HepG2 (cell line): Measurements from ENCODE around the gene OR2T6. TPM values are rescaled to one million over a fixed set of nuclear protein-coding genes. Genes with fewer than 3 reads are reported as not detected.
A peak's percentile ranks its signal among the peaks of the same experiment; 100 is the strongest.
"Not testable (repeated sequence)": the region's sequence is repeated elsewhere in the genome, so short reads cannot be mapped to it uniquely, and the experiment has no call there.

Source experiments
- ATAC-seq: fragments of 200-7000 bp; cut with Tn5 transposase; 3 replicates; pipeline ENCODE4 v1.9.1; 2020; ENCODE audit warnings: mild to moderate bottlenecking, moderate library complexity
- BruUV-seq: library from RNA; stranded (reverse); fragments of 400-500 nt; replicated peaks from 2 replicates; lab custom pipeline; 2021; lab: Mats Ljungman, UMichigan
- CTCF ChIA-PET: fragments of 300-600 bp; formaldehyde crosslinking; extraction: SDS; loops from one replicate; lab custom pipeline; 2021; ENCODE audit warnings: low total read pairs, inconsistent platforms, low intra/inter-chr PET ratio; lab: Yijun Ruan, JAX
- POLR2A ChIA-PET: fragments of 350-600 bp; sonication (Branson Sonifier 250); formaldehyde crosslinking; loops from one replicate; lab custom pipeline; 2020; ENCODE audit warnings: antibody characterized with exemption, inconsistent platforms; lab: Yijun Ruan, JAX
- DNase-seq: peaks from one replicate; pipeline ENCODE4 v3.0.0-alpha.2; 2015; ENCODE audit warnings: low spot score
- FAIRE-seq: peaks from 3 replicates; lab custom pipeline; 2011; peaks lifted over from hg19 to GRCh38; lab: Jason Lieb, UNC
- H2AFZ ChIP-seq: one replicate; pipeline ENCODE4 v1.6.1; 2011; ENCODE audit warnings: low read length, inconsistent platforms
- H3K27ac ChIP-seq: fragments of 300-600 bp; 3 replicates; pipeline ENCODE4 v1.8.0; 2011; ENCODE audit warnings: mixed run types, mild to moderate bottlenecking, mixed read lengths, low read length, inconsistent platforms; ENCODE audit not compliant: insufficient read depth; ENCODE audit errors: extremely low read length
- H3K27me3 ChIP-seq, 2 experiments: fragments of 200-600 bp in 1 of 2; 2 replicates in 1 of 2; 3 replicates in 1 of 2; pipeline versions ENCODE4 v1.6.0 to v1.8.0; 2011; ENCODE audit warnings: low read length in 2 of 2, mild to moderate bottlenecking in 2 of 2, moderate library complexity in 2 of 2, inconsistent platforms in 1 of 2; ENCODE audit not compliant: insufficient read depth in 2 of 2, control insufficient read depth in 1 of 2
- H3K36me3 ChIP-seq, 2 experiments: fragments of 200-600 bp in 1 of 2; replicated peaks in 1 of 2; 2 replicates in 1 of 2; 3 replicates in 1 of 2; pipeline versions ENCODE4 v1.5.1 to v1.8.0; 2011; ENCODE audit warnings: low read length in 2 of 2, inconsistent platforms in 1 of 2; ENCODE audit not compliant: insufficient read depth in 2 of 2, control insufficient read depth in 1 of 2
- H3K4me1 ChIP-seq: 2 replicates; pipeline ENCODE4 v1.5.1; 2012; ENCODE audit warnings: low read length, inconsistent platforms; ENCODE audit not compliant: insufficient read depth
- H3K4me2 ChIP-seq: 2 replicates; pipeline ENCODE4 v1.6.0; 2011; ENCODE audit warnings: low read depth, low read length, inconsistent platforms
- H3K4me3 ChIP-seq, 3 experiments: fragments of 200-600 bp in 1 of 3; sonication (generic), shearing (Covaris generic) in 1 of 3; replicated peaks in 1 of 3; 2 replicates each; pipeline ENCODE4 v1.5.1; 2011 to 2016; ENCODE audit warnings: low read length in 3 of 3, inconsistent platforms in 2 of 3, low read depth in 2 of 3, mild to moderate bottlenecking in 2 of 3, control low read depth in 1 of 3, mixed read lengths in 1 of 3; ENCODE audit not compliant: insufficient read depth in 1 of 3
- H3K79me2 ChIP-seq: one replicate; pipeline ENCODE4 v1.6.1; 2011; ENCODE audit warnings: low read length, inconsistent platforms; ENCODE audit not compliant: insufficient read depth
- H3K9ac ChIP-seq: 2 replicates; pipeline ENCODE4 v1.6.0; 2011; ENCODE audit warnings: mild to moderate bottlenecking, low read depth, low read length, inconsistent platforms; ENCODE audit not compliant: insufficient read depth
- H3K9me3 ChIP-seq: 2 replicates; pipeline ENCODE4 v1.5.1; 2012; ENCODE audit warnings: mild to moderate bottlenecking, low read length
- H4K20me1 ChIP-seq: 2 replicates; pipeline ENCODE4 v1.6.0; 2011; ENCODE audit warnings: inconsistent platforms, mild to moderate bottlenecking, low read length, moderate library complexity; ENCODE audit not compliant: insufficient read depth
- ARNT2 ChIP-seq: sonication (generic); formaldehyde crosslinking; IDR thresholded peaks from 2 replicates; pipeline ENCODE4 v1.8.0; 2022; ENCODE audit warnings: mild to moderate bottlenecking, low read depth, missing genetic modification reagents, moderate library complexity
- RNF2 ChIP-seq: fragments of 450-650 bp; conservative IDR thresholded peaks from 2 replicates; pipeline ENCODE4 v1.6.1; 2016; ENCODE audit warnings: low read depth
- ZFP36 ChIP-seq: fragments of 150-350 bp; IDR thresholded peaks from 2 replicates; pipeline ENCODE4 v1.6.1; 2018; ENCODE audit warnings: borderline replicate concordance, low read length, low read depth; ENCODE audit not compliant: partially characterized antibody
- ZNF724P ChIP-seq: sonication (generic); formaldehyde crosslinking; IDR thresholded peaks from 2 replicates; pipeline ENCODE4 v1.8.0; 2022; ENCODE audit warnings: missing genetic modification reagents, borderline replicate concordance
- WGBS: methylation state at CpG from one replicate; pipeline ENCODE4 v1.1.6; 2017; ENCODE audit warnings: low lambda C conversion rate; 5-methylcytosine and 5-hydroxymethylcytosine counted together
- in situ Hi-C: cut with HindIII; loops from 2 replicates; pipeline ENCODE4 v1.10.0; 2017; ENCODE audit warnings: low pct_unique_long_range_greater_than_20kb; ENCODE audit not compliant: extremely low pct_ligation_motif_present
- intact Hi-C: fragments of 100-400 bp; cut with micrococcal nuclease; formaldehyde crosslinking; loops from one replicate; pipeline ENCODE4 v1.10.0; 2022; ENCODE audit not compliant: unreplicated experiment
- polyA plus RNA-seq, 8 experiments: library from polyadenylated mRNA; depleted of rRNA in 3 of 8; stranded (reverse) in 7 of 8; unstranded in 1 of 8; fragments of >200 nt; fragmentation: Illumina TruSeq in 4 of 8; extraction: Trizol in 4 of 8; gene quantifications; 2 replicates each; pipeline versions ENCODE4 v1.2.1 to v1.2.3, GENCODE V29; 2011 to 2016; ENCODE audit warnings: low read depth in 4 of 8, missing spikeins in 1 of 8, mixed read lengths in 1 of 8; ENCODE audit not compliant: insufficient read depth in 1 of 8
- total RNA-seq, 5 experiments: library from RNA; depleted of rRNA; stranded (reverse); fragments of >200 nt; fragmentation: Illumina TruSeq; extraction: Trizol; gene quantifications; 2 replicates each; pipeline ENCODE4 v1.2.3, GENCODE V29; 2016; ENCODE audit warnings: low read depth in 1 of 5

OR2T6 gene
- total and polyA plus RNA-seq, 2 of the 13 experiments (the other 11 are each of a cell fraction or from before 2014, with no cell fraction given), result not detected

DNA sequence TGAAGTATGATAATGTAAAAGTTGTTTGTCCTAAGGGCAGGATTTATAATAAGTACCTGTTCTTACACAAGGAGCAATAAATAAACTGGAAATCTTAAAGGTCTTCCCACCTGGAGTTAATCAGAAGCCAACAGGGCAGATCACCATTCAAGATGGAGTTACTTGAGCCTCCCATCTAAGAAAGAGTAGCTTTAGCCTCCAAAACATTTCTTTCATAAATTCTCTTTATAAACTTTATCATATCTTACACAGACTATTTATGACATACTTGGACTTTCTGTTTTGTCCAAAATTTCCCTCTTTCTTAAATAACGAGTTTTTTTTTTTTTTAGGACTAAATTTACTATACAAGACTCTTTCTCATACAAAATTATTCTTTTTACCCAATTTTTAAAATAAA is 45.8 kb downstream of the OR2T6 start:
- FAIRE-seq, result no peak
- Histone ChIP-seq H4K20me1 (no peaks in the 10 kb centered on the region), H3K4me3 (no peak overlapping the region), H2AFZ (no peak overlapping the region), H3K4me2 (no peak overlapping the region), H3K27me3 (no peaks in the 10 kb centered on the region), H3K36me3 (no peaks in the 10 kb centered on the region), H3K4me1 (no peaks in the 10 kb centered on the region), H3K9me3 (peaks cover 67% of the 10 kb centered on the region), H3K79me2 (no peaks in the 10 kb centered on the region), H3K27ac (no peak overlapping the region), H3K9ac (no peak overlapping the region)
- DNase-seq, result no peak
- in situ Hi-C loops, result no loop called here
- 0% methylated on average over 1 of the region's 1 CpG for WGBS
- intact Hi-C loops, result no loop called here
- no TSS peak for BruUV-seq
- ChIA-PET POLR2A (no interaction called here), CTCF (no interaction called here)
- TF ChIP-seq RNF2, result no peak
- peak; percentile 32 for TF ChIP-seq ZFP36
- no peak for TF ChIP-seq ARNT2 (CRISPR knock-in tag)
- peak; percentile 91 for TF ChIP-seq ZNF724P (CRISPR knock-in tag)
- no peak for ATAC-seq

DNA sequence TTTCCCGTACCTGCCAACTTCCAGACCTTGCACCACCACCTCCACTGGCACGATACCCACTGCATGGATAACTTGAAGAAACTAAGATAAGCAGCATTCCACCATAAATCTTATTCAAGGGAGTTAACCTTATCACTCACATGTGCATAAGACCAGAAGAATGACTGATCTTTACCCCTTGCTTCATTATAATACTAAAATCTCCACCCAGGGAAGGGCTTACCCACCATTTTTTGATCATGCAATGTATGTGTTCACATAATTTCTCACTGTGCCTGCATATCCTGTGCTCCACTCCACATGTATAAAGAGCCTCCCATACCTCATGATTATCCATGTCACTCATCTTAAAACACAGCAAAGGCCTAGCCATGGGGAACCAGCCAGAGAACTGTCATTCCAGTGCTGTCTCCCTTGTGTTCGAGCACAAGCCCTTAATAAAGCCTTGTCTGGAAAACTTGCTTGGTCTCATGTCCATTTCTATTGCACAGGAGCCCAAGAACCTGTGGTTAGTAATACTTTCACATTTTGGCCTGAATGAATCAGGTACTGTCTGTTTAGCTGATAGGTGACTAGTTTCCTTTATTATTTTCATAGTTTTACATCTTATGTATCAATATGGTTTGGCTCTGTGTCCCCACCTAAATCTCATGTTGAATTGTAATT is 52.1 kb downstream of the OR2T6 start:
- H3K27ac ChIP-seq, H3K9ac ChIP-seq, FAIRE-seq, BruUV-seq, H2AFZ ChIP-seq, intact Hi-C loops, H3K79me2 ChIP-seq, H3K4me3 ChIP-seq, in situ Hi-C loops, POLR2A ChIA-PET, DNase-seq, H3K36me3 ChIP-seq, H4K20me1 ChIP-seq, ATAC-seq, H3K27me3 ChIP-seq, H3K4me1 ChIP-seq, H3K4me2 ChIP-seq, CTCF ChIA-PET: not testable (repeated sequence)
- peaks cover 25% of the 10 kb centered on the region for H3K9me3 ChIP-seq
- 4% methylated on average over 3 of the region's 3 CpGs for WGBS

DNA sequence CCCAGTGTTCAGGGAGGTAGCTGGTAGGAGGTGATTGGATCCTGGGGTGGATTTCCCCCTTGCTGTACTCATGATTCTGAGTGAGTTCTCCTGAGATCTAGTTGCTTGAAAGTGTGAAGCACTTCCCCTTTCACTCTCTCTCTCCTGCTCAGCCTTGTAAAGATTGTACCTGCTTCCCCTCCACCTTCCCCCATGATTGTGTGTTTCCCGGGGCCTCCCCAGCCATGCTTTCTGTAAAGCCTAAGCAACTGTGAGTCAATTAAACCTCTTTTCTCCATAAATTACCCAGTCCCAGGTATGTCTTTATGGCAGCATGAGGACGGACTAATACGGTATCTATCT is 52.6 kb downstream of the OR2T6 start:
- ATAC-seq, CTCF ChIA-PET, H3K36me3 ChIP-seq, FAIRE-seq, H2AFZ ChIP-seq, H3K9ac ChIP-seq, H4K20me1 ChIP-seq, H3K79me2 ChIP-seq, H3K27ac ChIP-seq, BruUV-seq, DNase-seq, in situ Hi-C loops, H3K27me3 ChIP-seq, intact Hi-C loops, H3K4me1 ChIP-seq, H3K4me2 ChIP-seq, POLR2A ChIA-PET, H3K4me3 ChIP-seq: not testable (repeated sequence)
- WGBS, result 1% methylated on average over 3 of the region's 3 CpGs
- H3K9me3 ChIP-seq, result peaks cover 20% of the 10 kb centered on the region

DNA sequence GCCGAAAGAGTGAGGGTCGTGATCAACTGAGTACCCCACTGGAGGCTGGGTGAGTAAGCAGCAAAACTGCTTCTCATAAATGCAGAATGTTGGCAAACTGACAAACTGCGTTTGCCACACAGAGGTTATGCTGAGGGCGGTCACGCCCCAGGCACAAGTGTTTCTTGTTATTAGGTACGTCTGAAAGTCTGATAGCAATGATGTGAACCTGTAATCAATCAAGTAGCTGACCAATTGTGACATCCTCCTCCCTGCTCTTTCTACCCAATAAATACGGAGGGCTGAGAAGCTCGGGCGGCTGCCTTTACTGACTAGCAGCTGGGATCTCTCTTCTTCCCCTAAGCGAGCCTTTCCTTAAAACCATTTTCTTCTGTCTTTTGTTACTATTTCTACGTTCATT is 56.1 kb downstream of the OR2T6 start:
- intact Hi-C loops, H3K79me2 ChIP-seq, in situ Hi-C loops, ATAC-seq, H3K9ac ChIP-seq, H3K4me2 ChIP-seq, CTCF ChIA-PET, DNase-seq, H4K20me1 ChIP-seq, H2AFZ ChIP-seq, H3K36me3 ChIP-seq, FAIRE-seq, BruUV-seq, H3K9me3 ChIP-seq, POLR2A ChIA-PET, H3K27me3 ChIP-seq, H3K4me1 ChIP-seq, H3K27ac ChIP-seq, H3K4me3 ChIP-seq: not testable (repeated sequence)
- WGBS, result 29% methylated on average over 8 of the region's 11 CpGs
